Measurements from ENCODE around the gene ZEB1.

DNA sequence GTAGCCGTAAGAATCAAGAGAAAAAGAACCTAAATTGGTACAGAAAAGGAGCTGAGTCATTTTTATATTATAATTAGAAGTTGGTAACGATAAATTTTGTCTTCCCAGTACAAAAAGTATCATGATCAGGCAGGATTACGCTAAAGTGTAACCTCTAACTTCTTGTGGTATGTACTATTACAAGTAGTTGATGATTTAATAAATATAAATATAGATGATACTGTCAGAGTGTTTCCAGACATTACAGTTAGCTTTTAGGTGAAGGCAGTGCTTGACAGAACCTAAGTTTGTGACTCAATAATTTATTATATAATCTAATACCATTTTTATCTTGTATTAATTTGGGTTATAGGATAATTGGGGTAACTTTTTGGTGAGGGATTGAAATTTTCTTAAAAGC lies 53.4 kb downstream of the ZEB1 start:
- TF ChIP-seq, protein P1, sequence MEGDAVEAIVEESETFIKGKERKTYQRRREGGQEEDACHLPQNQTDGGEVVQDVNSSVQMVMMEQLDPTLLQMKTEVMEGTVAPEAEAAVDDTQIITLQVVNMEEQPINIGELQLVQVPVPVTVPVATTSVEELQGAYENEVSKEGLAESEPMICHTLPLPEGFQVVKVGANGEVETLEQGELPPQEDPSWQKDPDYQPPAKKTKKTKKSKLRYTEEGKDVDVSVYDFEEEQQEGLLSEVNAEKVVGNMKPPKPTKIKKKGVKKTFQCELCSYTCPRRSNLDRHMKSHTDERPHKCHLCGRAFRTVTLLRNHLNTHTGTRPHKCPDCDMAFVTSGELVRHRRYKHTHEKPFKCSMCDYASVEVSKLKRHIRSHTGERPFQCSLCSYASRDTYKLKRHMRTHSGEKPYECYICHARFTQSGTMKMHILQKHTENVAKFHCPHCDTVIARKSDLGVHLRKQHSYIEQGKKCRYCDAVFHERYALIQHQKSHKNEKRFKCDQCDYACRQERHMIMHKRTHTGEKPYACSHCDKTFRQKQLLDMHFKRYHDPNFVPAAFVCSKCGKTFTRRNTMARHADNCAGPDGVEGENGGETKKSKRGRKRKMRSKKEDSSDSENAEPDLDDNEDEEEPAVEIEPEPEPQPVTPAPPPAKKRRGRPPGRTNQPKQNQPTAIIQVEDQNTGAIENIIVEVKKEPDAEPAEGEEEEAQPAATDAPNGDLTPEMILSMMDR (IDR thresholded peaks at IDR 0.05; ENCODE audit: poor library complexity, severe bottlenecking): no peak
- TF ChIP-seq EZH2 (IDR thresholded peaks at IDR 0.05; ENCODE audit: borderline replicate concordance, insufficient read depth, low read length, poor library complexity, severe bottlenecking) (no peak), MXI1 (conservative IDR thresholded peaks at IDR 0.05; ENCODE audit: poor library complexity, severe bottlenecking) (no peak), POLR2AphosphoS5 (IDR thresholded peaks at IDR 0.05) (no peak)
- TF ChIP-seq, protein P2, sequence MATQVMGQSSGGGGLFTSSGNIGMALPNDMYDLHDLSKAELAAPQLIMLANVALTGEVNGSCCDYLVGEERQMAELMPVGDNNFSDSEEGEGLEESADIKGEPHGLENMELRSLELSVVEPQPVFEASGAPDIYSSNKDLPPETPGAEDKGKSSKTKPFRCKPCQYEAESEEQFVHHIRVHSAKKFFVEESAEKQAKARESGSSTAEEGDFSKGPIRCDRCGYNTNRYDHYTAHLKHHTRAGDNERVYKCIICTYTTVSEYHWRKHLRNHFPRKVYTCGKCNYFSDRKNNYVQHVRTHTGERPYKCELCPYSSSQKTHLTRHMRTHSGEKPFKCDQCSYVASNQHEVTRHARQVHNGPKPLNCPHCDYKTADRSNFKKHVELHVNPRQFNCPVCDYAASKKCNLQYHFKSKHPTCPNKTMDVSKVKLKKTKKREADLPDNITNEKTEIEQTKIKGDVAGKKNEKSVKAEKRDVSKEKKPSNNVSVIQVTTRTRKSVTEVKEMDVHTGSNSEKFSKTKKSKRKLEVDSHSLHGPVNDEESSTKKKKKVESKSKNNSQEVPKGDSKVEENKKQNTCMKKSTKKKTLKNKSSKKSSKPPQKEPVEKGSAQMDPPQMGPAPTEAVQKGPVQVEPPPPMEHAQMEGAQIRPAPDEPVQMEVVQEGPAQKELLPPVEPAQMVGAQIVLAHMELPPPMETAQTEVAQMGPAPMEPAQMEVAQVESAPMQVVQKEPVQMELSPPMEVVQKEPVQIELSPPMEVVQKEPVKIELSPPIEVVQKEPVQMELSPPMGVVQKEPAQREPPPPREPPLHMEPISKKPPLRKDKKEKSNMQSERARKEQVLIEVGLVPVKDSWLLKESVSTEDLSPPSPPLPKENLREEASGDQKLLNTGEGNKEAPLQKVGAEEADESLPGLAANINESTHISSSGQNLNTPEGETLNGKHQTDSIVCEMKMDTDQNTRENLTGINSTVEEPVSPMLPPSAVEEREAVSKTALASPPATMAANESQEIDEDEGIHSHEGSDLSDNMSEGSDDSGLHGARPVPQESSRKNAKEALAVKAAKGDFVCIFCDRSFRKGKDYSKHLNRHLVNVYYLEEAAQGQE (IDR thresholded peaks at IDR 0.05; ENCODE audit: borderline replicate concordance): no peak

Data from neural cell (in vitro differentiated cells).